Raji (cell line): ENCODE data around the gene MAP2K6.

Experiments
- POLR2A ChIP-seq: IDR thresholded peaks from 2 replicates; pipeline ENCODE4 v1.6.1; 2011; ENCODE audit warnings: low read depth, low read length, control low read depth; ENCODE audit not compliant: insufficient read depth

MAP2K6 gene

GRCh38 chr17:69557339-69557738 lies 142.8 kb downstream of the MAP2K6 start:
- TF ChIP-seq POLR2A = no peak

DNA sequence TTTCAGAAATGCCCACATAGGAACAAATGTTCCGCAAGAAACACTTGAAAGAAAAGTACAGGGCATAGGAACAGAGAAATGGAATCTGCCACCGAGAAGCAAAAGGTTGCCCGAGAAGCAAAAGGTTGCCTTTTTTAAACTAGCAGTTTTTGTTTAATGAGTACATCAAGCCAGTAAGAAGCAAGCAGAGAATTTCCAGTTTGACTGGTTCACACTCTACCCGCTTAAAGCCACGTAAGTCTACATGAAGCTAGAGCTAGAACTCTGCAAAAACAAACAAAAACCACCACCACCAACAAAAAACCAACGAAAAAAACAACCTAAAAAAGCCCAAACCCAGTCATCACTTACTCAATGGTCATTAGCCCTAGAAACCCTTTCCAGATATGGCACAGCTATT lies 144.3 kb downstream of the MAP2K6 start:
- no peak for TF ChIP-seq POLR2A

DNA sequence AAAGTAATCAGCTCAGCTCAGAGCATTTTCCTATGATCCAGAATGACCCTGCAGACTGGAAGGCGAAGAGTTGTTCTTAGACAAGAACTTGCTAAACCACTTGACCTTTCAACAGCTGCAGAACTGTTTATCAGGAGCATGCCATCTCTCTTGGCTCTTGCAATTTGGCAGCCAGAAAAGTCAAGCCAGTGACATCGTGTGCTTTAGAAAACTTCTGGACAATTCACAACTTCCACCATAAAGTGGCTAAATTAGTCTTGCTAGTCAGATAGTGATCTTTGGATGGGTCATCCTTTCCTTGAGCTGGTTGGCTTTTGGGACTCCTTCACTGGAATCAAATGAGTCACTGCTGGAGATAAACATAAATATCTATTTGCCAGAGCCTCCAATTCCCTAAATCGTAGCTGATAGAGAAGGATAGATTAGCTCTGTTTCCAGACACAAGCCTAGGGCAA lies 146.5 kb downstream of the MAP2K6 start:
- TF ChIP-seq POLR2A = no peak

GRCh38 chr17:69561462-69561861 lies 147.0 kb downstream of the MAP2K6 start:
- no peak for TF ChIP-seq POLR2A

DNA sequence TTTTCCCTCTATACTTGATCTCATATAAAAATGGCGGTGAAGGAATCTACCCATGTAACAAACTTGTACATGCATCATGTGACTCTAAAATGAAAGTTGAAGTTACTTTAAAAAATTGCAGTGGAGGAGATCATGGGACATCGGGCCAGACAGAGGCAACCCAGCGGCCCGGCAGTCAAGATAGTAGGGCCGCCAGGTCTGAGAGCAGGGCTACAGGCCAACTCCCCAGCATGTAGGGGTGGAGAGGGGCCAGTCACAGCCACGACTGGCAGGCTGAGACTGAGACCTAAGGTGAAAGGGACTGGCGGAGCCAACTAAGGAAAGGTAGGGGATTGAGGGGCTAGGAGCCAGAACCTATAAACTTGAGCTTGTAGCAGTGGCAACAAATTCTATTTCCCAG lies 150.9 kb downstream of the MAP2K6 start:
- TF ChIP-seq POLR2A = no peak

DNA sequence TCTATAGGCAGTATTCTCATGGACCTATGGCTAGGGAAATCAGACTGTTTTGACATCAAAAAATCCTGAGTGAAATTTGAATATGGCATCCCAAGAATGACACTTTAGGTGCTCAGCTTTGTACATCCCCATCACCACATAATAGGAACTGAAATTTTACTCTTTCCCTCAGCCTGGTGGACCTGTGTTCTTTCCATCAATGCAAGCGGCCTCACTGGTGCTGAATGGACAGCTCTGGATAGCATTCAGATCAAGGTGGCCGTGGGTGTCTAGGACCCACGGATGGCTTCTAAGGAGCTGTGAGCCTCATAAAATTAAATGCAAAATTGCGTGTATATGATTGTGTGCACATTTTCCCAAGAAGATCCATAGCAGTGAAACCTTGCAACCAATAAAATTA lies 152.6 kb downstream of the MAP2K6 start:
- TF ChIP-seq POLR2A = no peak

DNA sequence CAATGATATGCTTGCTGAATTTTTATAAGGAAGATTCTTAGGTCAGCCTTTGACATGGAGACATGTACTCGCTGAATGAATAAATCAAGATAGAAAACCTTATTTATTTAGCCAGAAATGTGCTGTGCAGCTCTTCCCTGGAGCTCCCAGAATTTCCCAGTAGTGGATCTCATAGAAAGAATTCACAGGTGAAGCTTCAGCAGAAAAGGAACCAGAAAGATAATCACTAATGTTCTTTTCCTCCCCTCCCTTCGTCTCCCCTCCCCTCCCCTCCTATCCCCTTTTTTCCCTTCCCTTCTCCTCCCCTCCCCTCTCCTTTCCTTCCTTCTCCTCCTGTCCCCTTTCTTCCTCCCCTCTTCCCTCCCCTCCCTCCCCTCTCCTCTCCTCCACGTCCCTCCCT lies 158.2 kb downstream of the MAP2K6 start:
- no peak for TF ChIP-seq POLR2A

GRCh38 chr17:69573396-69573795 lies 158.9 kb downstream of the MAP2K6 start:
- no peak for TF ChIP-seq POLR2A

DNA sequence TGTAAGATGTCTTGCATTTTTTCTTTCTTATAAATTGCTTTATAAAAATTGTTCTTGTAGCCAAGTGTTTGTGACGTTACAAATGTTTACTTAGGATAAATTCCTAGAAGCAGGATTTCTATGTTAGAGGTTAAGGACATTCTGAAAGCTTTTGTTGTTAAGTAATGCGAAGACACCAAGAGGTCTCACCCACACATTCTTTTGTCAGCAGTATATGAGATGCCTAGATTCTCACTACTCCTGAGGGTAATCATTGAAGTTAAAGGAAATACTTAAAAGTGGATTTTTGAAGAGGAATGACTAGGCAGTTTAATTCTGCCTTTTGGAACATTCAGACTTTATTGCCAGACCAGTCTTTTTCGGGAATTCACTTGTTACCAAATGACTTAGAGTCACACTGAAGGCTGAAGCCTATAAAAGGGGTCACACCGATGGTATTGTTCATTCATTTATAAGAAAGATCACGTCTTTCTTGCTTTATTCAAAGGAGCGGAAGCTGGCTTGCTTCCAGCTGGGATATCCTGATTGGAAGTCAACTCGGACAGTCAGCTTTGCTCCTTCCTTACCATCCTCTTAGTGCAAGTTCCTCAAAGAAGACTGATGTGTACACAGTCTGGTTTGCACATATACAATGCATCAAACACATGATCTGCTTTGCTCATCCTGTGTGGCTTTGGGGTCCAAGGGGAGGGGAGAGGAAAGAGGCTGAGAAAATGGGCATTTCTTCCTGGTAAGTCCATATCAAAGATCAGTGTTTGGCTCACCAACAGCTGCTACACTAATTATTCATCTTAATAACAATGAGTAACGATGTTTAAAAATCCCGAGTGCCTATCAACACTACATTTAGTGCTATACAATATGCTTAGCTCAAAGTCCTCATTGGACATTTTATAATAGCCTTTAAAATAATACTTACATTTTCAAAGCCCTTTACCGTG lies 160.0 kb downstream of the MAP2K6 start:
- TF ChIP-seq POLR2A = no peak

DNA sequence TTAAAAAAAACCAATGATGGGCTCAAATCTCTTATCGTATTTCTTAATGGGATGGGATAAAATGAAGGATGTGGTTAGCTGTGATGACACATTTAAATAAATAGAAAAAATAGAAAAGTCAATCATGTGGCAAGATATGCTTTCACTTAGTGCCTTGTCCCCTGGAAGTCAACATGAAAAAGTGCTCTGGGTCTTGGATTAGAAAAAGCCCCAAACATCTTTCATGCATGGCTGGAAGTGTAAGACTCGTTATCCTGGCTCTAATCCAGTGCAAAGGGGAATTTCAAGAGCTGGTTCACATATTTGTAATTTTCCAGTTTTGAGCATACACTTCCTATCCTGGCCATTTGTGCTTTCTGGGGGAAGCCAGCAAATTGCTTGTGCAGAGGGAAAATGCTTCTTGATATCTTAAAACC lies 160.9 kb downstream of the MAP2K6 start:
- no peak for TF ChIP-seq POLR2A

GRCh38 chr17:69577098-69577497 lies 162.6 kb downstream of the MAP2K6 start:
- TF ChIP-seq POLR2A = no peak

DNA sequence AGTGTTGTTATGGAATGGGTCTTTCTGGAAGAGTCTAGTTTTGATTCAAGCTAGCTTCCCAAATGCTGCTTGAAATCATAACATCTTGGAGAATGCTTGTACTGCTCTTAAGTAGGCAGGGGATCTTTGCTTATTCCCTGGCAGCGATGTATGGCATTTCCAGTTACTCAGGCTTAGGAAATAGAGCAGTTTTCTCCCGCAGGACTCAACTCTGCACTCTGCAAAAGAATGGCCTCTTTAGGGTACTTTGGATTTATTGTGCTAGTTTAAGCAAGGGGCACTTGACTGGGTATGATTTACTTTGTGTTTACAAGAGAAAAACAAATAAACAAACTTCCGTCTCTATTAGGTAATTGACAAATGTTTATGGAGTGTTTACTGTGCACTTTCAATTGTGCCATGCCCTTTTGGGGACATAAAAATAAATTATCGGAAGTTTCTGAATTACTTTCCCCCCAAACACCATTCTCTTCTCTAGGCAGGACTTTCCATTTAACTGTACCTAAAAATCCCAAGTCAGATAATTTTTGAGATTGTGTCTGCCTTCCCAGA lies 164.0 kb downstream of the MAP2K6 start:
- TF ChIP-seq POLR2A = no peak

DNA sequence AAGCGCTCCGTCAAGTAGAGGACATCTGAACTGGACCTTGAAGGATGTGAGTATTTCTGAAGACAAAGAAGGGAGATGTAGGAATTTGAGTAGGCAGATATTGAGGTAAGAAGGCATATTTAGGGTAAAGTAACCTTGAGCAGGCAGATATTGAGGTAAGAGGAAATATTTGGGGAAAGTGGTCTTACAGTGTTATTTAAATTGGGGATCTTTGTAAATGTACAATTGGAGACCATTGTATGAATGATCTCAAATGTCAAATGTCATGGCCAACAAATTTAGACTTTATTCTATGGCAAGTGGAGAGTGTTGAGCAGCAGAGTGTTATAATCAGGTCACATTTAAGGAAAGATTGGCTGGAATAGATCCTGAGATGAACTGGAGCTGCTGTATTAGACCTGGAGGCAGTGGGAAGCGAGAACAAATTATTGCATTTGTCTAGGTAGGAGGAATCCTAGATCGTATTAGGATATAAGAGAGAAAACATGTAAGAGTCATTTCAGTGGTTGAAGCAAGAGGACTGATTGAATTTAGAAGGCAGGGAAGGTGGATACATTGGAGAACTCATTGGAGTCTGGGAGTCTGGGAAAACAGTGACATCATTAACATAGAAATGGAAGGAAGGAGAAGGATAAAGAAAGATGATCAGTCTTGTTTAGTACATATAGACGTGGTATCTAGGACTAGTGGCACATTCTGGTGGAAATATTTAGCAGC lies 165.6 kb downstream of the MAP2K6 start:
- TF ChIP-seq POLR2A = no peak

DNA sequence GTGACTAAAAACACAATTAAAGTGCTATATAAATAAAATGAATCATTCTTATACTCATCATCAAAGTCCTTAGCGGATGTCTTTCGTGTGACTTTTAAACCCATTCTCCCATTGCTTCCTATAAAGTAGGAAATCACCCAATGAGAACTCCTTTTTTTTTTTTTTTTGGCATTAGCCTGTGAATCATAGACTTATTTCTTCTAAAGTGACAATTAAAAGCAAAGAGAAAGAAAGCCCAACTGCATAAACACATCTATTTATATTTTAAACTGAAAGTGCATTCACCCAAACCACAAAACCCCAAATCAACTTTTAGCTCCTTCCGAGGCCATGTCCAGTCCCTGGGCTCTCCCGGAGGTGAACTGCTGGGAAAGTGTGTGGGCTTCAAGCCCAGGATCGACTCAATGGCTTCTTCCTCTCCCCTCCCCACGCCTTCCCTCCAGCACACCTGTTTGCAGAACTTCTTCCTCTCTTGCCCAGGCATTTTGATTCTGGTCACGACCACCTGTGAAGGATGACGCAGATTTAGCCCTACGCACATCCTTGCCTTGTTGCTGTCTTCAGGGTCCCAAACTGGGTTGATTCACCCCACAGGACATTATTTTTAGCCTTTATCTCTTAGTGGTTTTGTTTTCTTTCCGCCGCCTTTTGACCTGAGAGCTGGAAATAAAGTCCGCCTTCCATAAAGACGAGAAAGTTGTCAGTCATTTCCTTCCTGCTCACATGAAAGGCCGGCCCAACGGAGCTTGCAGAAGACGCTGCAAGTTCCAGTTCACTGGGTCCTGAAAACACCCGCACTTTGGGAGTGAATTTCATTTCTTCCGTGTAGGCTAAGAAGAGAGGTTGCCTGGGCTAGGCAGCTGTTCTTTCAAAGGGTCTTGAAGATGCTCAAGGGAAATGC lies 166.8 kb downstream of the MAP2K6 start:
- no peak for TF ChIP-seq POLR2A

- no peak for TF ChIP-seq POLR2A
These were observed 173.8 kb downstream of the MAP2K6 start for GRCh38 chr17:69588316-69588715.
